ENCODE data around the gene SPATA19.

GRCh38 chr11:133842730-133843129 is 2.6 kb downstream of the SPATA19 start:
- TF ChIP-seq CTCF (IDR thresholded peaks at IDR 0.05) (no peak), POLR2A (IDR thresholded peaks at IDR 0.05) (no peak)
